IPS-18c (cell line): ENCODE results near the gene PLA2G15.
"Not testable (repeated sequence)": the region's sequence is repeated elsewhere in the genome, so short reads cannot be mapped to it uniquely, and the experiment has no call there.

Experiments used
- H3K4me3 ChIP-seq: 2 replicates; pipeline ENCODE4 v1.7.0; 2013; ENCODE audit warnings: low read depth, mild to moderate bottlenecking, low read length, moderate library complexity; ENCODE audit not compliant: insufficient read depth
- H3K9me3 ChIP-seq: one replicate; pipeline ENCODE4 v1.6.1; 2013; ENCODE audit warnings: mild to moderate bottlenecking, low read length, moderate library complexity; ENCODE audit not compliant: control insufficient read depth, insufficient read depth

PLA2G15 gene

GRCh38 chr16:68283801-68284598 lies 38.8 kb downstream of the PLA2G15 start:
- no peaks in the 10 kb centered on the region for H3K9me3 ChIP-seq
- no peak overlapping the region for H3K4me3 ChIP-seq

- no peak overlapping the region for H3K4me3 ChIP-seq
- H3K9me3 ChIP-seq, result no peaks in the 10 kb centered on the region
Measured at GRCh38 chr16:68284847-68285246, 39.7 kb downstream of the PLA2G15 start.

GRCh38 chr16:68285683-68286082 lies 40.5 kb downstream of the PLA2G15 start:
- H3K9me3 ChIP-seq, result no peaks in the 10 kb centered on the region
- H3K4me3 ChIP-seq, result no peak overlapping the region

GRCh38 chr16:68286153-68287074 lies 41.2 kb downstream of the PLA2G15 start:
- Histone ChIP-seq H3K9me3 (no peaks in the 10 kb centered on the region), H3K4me3 (no peak overlapping the region)

GRCh38 chr16:68287276-68288251 lies 42.4 kb downstream of the PLA2G15 start:
- no peak overlapping the region for H3K4me3 ChIP-seq

GRCh38 chr16:68288252-68288650 lies 43.1 kb downstream of the PLA2G15 start:
- H3K9me3 ChIP-seq, result no peaks in the 10 kb centered on the region
- no peak overlapping the region for H3K4me3 ChIP-seq

More at GRCh38 chr16:68287276-68288251, 42.4 kb downstream of the PLA2G15 start:
- no peaks in the 10 kb centered on the region for H3K9me3 ChIP-seq

- not testable (repeated sequence) for H3K9me3 ChIP-seq, H3K4me3 ChIP-seq
Measured at GRCh38 chr16:68288796-68289195, 43.6 kb downstream of the PLA2G15 start.

- H3K4me3 ChIP-seq, result no peak overlapping the region
- no peaks in the 10 kb centered on the region for H3K9me3 ChIP-seq
Measured at GRCh38 chr16:68289202-68289601, 44.0 kb downstream of the PLA2G15 start.

- no peaks in the 10 kb centered on the region for H3K9me3 ChIP-seq
- H3K4me3 ChIP-seq, result no peak overlapping the region
Measured at GRCh38 chr16:68289621-68290329, 44.6 kb downstream of the PLA2G15 start.

GRCh38 chr16:68290450-68290849 lies 45.3 kb downstream of the PLA2G15 start:
- Histone ChIP-seq H3K9me3 (no peaks in the 10 kb centered on the region), H3K4me3 (no peak overlapping the region)

- Histone ChIP-seq H3K9me3 (no peaks in the 10 kb centered on the region), H3K4me3 (no peak overlapping the region)
Measured at GRCh38 chr16:68291227-68291626, 46.1 kb downstream of the PLA2G15 start.

GRCh38 chr16:68292425-68292824 lies 47.3 kb downstream of the PLA2G15 start:
- H3K4me3 ChIP-seq, result no peak overlapping the region
- no peaks in the 10 kb centered on the region for H3K9me3 ChIP-seq

- Histone ChIP-seq H3K9me3 (peaks cover 4% of the 10 kb centered on the region), H3K4me3 (no peak overlapping the region)
Measured at GRCh38 chr16:68296291-68296690, 51.1 kb downstream of the PLA2G15 start.

- Histone ChIP-seq H3K9me3 (peaks cover 4% of the 10 kb centered on the region), H3K4me3 (no peak overlapping the region)
Measured at GRCh38 chr16:68296693-68297092, 51.5 kb downstream of the PLA2G15 start.

- no peak overlapping the region for H3K4me3 ChIP-seq
- H3K9me3 ChIP-seq, result peaks cover 4% of the 10 kb centered on the region
Measured at GRCh38 chr16:68297908-68298307, 52.7 kb downstream of the PLA2G15 start.

- no peak overlapping the region for H3K4me3 ChIP-seq
Measured at GRCh38 chr16:68298312-68298711, 53.1 kb downstream of the PLA2G15 start.

More at GRCh38 chr16:68298312-68298711, 53.1 kb downstream of the PLA2G15 start:
- H3K9me3 ChIP-seq, result peaks cover 4% of the 10 kb centered on the region
